Activated T-cell treated with anti-CD3 and anti-CD28 coated beads for 4 hours (primary cell): Measurements from ENCODE around the gene SH3PXD2A.

ENCODE experiments used
- DNase-seq: peaks from one replicate; pipeline ENCODE4 v3.0.0-alpha.2; 2020

The SH3PXD2A gene

GRCh38 chr10:103872137-103872931, 17.0 kb upstream of the SH3PXD2A start:
- no peak for DNase-seq

GRCh38 chr10:103871006-103871405, 15.6 kb upstream of the SH3PXD2A start:
- no peak for DNase-seq

GRCh38 chr10:103870516-103870915, 15.1 kb upstream of the SH3PXD2A start:
- no peak for DNase-seq

- no peak for DNase-seq
These were observed 14.0 kb upstream of the SH3PXD2A start for GRCh38 chr10:103869336-103869735.

GRCh38 chr10:103868200-103868599, 12.8 kb upstream of the SH3PXD2A start:
- no peak for DNase-seq

GRCh38 chr10:103861505-103861904, 6.1 kb upstream of the SH3PXD2A start:
- no peak for DNase-seq

GRCh38 chr10:103859161-103860086, 4.0 kb upstream of the SH3PXD2A start:
- peak; percentile 53 for DNase-seq

GRCh38 chr10:103858360-103858759, 3.0 kb upstream of the SH3PXD2A start:
- DNase-seq = no peak

GRCh38 chr10:103856797-103857170, 1.4 kb upstream of the SH3PXD2A start:
- no peak for DNase-seq

GRCh38 chr10:103855852-103856796, 748 bp upstream of the SH3PXD2A start:
- no peak for DNase-seq

- no peak for DNase-seq
These were observed 537 bp downstream of the SH3PXD2A start for GRCh38 chr10:103854686-103855391.

- DNase-seq = no peak
These were observed 1.1 kb downstream of the SH3PXD2A start for GRCh38 chr10:103854265-103854685.

GRCh38 chr10:103853428-103854264, 1.7 kb downstream of the SH3PXD2A start:
- DNase-seq = no peak

- DNase-seq = no peak
These were observed 2.5 kb downstream of the SH3PXD2A start for GRCh38 chr10:103852856-103853255.

GRCh38 chr10:103852189-103852711, 3.1 kb downstream of the SH3PXD2A start:
- no peak for DNase-seq

- DNase-seq = no peak
These were observed 4.1 kb downstream of the SH3PXD2A start for GRCh38 chr10:103851261-103851660.

- DNase-seq = no peak
These were observed 4.8 kb downstream of the SH3PXD2A start for GRCh38 chr10:103850572-103850895.

- no peak for DNase-seq
These were observed 5.3 kb downstream of the SH3PXD2A start for GRCh38 chr10:103849880-103850571.

GRCh38 chr10:103849212-103849877, 6.0 kb downstream of the SH3PXD2A start:
- no peak for DNase-seq
